Gastrocnemius medialis (tissue), 4 donors: Measurements from ENCODE around the gene CLDN6. TPM values are rescaled to one million over a fixed set of nuclear protein-coding genes. Genes with fewer than 3 reads are reported as not detected.

Experiments used
- ATAC-seq, 2 donors: fragments of 150-250 bp; one replicate each; pipeline ENCODE4 v1.9.1; 2016
- DNase-seq, 2 donors: peaks; one replicate each; pipeline ENCODE4 v3.0.0-alpha.2; 2019
- H3K27ac ChIP-seq, 4 donors: fragments of 200-600 bp; sonication (generic); 1 replicate in 1 of 4; 2 replicates in 3 of 4; pipeline ENCODE4 v1.5.1; 2016 to 2018; ENCODE audit warnings: mild to moderate bottlenecking in 2 of 4, moderate library complexity in 1 of 4
- H3K27me3 ChIP-seq, 3 donors: fragments of 200-600 bp; sonication (generic) in 2 of 3; 1 replicate in 1 of 3; 2 replicates in 2 of 3; pipeline versions ENCODE4 v1.5.1 to v1.6.0; 2016 to 2019; ENCODE audit warnings: mild to moderate bottlenecking in 1 of 3, moderate library complexity in 1 of 3
- H3K36me3 ChIP-seq, 2 donors: fragments of 200-600 bp; sonication (generic) in 1 of 2; one replicate each; pipeline ENCODE4 v1.5.1; 2017 to 2018
- H3K4me1 ChIP-seq, 2 donors: fragments of 200-600 bp; sonication (generic) in 1 of 2; one replicate each; pipeline ENCODE4 v1.5.1; 2016 to 2017; ENCODE audit warnings: mild to moderate bottlenecking in 2 of 2
- H3K4me3 ChIP-seq, 4 donors: fragments of 200-600 bp; sonication (generic) in 3 of 4; 1 replicate in 1 of 4; 2 replicates in 3 of 4; pipeline ENCODE4 v1.5.1; 2016 to 2019; ENCODE audit warnings: mild to moderate bottlenecking in 2 of 4
- H3K9me3 ChIP-seq, 3 donors: fragments of 200-600 bp; sonication (generic) in 2 of 3; 1 replicate in 1 of 3; 2 replicates in 2 of 3; pipeline ENCODE4 v1.5.1; 2016 to 2019
- POLR2A ChIP-seq, 2 donors: fragments of 450-650 bp; IDR thresholded peaks; one replicate each; pipeline ENCODE4 v1.6.1; 2017; ENCODE audit warnings: antibody characterized with exemption in 2 of 2, mild to moderate bottlenecking in 2 of 2, moderate library complexity in 2 of 2
- in situ Hi-C, 4 donors: fragments of 200-750 bp; cut with MboI; loops; one replicate each; pipeline versions ENCODE4 v1.15.0 to v1.8.0; 2017; ENCODE audit warnings: low sequenced_read_pairs in 4 of 4
- intact Hi-C: fragments of 100-400 bp; cut with DNase I; formaldehyde crosslinking; loops from one replicate; pipeline ENCODE4 v1.15.1; 2023; ENCODE audit warnings: low total_unique reads
- total RNA-seq, 4 donors: library from RNA; depleted of rRNA; stranded (reverse); fragments of >200 nt; gene quantifications; one replicate each; pipeline versions ENCODE4 v1.1.0 to v1.2.3, GENCODE V29; 2016
- TF ChIP-seq, protein P1 (sequence below), 5 experiments: fragments of 450-650 bp in 3 of 5; fragments of 200-600 bp in 2 of 5; sonication (generic) in 2 of 5; IDR thresholded peaks in 4 of 5; conservative IDR thresholded peaks in 1 of 5; 1 replicate in 4 of 5; 2 replicates in 1 of 5; pipeline ENCODE4 v1.5.1; 2016 to 2019; ENCODE audit warnings: antibody characterized with exemption in 5 of 5, mild to moderate bottlenecking in 3 of 5, moderate library complexity in 3 of 5

Gene CLDN6
- total RNA-seq, 4 donors from 2014 or later, result 0.55 TPM; not detected in 3

DNA sequence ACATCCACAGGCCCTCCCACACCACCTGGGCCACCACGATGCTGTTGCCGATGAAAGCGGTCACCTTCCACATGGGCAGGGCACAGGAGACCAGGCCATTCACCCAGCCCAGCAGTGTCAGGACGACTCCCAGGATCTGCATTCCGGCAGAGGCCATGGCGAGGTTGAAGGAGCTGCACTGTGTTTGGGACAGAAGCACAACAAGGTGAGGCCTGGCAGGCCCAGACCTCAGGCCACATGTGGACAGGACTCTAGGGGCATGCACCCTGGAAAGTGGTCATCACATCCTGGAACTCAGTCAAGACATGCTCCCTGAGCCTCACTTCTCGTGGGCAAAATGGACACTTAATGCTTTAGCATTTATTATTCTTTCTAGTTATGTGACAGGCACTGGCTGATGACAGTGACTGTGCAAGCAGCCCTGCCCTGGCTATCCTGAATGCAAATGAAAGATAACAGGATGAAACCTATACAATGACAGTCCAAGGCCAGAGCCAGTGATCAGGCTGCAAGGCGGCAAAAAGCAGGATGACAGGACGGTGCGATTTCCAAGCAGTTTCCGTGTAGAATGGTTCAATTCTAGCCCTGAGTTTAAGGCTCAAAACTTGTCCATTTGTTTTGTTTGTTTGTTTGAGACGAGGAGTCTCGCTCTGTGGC is 2.0 kb downstream of the CLDN6 start:
- H3K36me3 ChIP-seq, result no peaks in the 10 kb centered on the region
- H3K4me3 ChIP-seq, result no peak overlapping the region
- H3K4me1 ChIP-seq, result peaks cover 0 to 13% of the 10 kb centered on the region in 2 donors
- H3K27ac ChIP-seq, result no peak overlapping the region
- intact Hi-C loops, result no loop called here
- DNase-seq, result no peak
- peaks cover 38 to 54% (median 45%) of the 10 kb centered on the region in 3 donors for H3K27me3 ChIP-seq
- ATAC-seq, result no peak
- TF ChIP-seq POLR2A (IDR thresholded peaks at IDR 0.05), result no peak
- TF ChIP-seq, protein P1, sequence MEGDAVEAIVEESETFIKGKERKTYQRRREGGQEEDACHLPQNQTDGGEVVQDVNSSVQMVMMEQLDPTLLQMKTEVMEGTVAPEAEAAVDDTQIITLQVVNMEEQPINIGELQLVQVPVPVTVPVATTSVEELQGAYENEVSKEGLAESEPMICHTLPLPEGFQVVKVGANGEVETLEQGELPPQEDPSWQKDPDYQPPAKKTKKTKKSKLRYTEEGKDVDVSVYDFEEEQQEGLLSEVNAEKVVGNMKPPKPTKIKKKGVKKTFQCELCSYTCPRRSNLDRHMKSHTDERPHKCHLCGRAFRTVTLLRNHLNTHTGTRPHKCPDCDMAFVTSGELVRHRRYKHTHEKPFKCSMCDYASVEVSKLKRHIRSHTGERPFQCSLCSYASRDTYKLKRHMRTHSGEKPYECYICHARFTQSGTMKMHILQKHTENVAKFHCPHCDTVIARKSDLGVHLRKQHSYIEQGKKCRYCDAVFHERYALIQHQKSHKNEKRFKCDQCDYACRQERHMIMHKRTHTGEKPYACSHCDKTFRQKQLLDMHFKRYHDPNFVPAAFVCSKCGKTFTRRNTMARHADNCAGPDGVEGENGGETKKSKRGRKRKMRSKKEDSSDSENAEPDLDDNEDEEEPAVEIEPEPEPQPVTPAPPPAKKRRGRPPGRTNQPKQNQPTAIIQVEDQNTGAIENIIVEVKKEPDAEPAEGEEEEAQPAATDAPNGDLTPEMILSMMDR (IDR thresholded peaks at IDR 0.05 in 4 of 5, conservative IDR thresholded peaks at IDR 0.05 in 1 of 5), result no peak
- no peaks in the 10 kb centered on the region for H3K9me3 ChIP-seq
- in situ Hi-C loops, result no loop called here

DNA sequence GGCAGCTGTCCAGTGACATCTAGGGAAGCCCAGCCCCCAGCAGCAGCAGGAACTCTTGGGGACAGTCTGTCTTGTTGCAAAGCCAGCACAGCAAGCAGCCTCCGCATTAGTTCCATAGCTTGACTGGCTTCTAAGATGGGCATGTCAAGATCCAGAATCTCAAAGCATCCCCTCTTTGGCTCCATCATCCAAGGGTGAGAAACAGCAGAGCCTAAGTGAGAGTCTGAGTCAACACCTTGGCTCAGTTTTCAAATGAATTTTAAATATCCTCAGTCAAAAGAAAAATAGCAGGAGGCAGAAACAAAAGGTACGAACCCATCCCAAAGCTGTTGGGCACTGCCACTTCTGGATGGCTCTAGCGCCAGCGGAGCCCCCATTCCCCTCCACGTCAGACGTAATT is 3.0 kb downstream of the CLDN6 start:
- peaks cover 40 to 54% (median 45%) of the 10 kb centered on the region in 3 donors for H3K27me3 ChIP-seq
- no peak for ATAC-seq
- TF ChIP-seq, protein P1 (IDR thresholded peaks at IDR 0.05 in 4 of 5, conservative IDR thresholded peaks at IDR 0.05 in 1 of 5), result no peak
- no peak for TF ChIP-seq POLR2A (IDR thresholded peaks at IDR 0.05)
- DNase-seq, result no peak
- H3K27ac ChIP-seq, result no peak overlapping the region
- no peaks in the 10 kb centered on the region for H3K36me3 ChIP-seq
- no peak overlapping the region for H3K4me3 ChIP-seq
- peaks cover 0 to 5% of the 10 kb centered on the region in 2 donors for H3K4me1 ChIP-seq
- H3K9me3 ChIP-seq, result no peaks in the 10 kb centered on the region
- intact Hi-C loops (no loop called here), in situ Hi-C loops (no loop called here)

DNA sequence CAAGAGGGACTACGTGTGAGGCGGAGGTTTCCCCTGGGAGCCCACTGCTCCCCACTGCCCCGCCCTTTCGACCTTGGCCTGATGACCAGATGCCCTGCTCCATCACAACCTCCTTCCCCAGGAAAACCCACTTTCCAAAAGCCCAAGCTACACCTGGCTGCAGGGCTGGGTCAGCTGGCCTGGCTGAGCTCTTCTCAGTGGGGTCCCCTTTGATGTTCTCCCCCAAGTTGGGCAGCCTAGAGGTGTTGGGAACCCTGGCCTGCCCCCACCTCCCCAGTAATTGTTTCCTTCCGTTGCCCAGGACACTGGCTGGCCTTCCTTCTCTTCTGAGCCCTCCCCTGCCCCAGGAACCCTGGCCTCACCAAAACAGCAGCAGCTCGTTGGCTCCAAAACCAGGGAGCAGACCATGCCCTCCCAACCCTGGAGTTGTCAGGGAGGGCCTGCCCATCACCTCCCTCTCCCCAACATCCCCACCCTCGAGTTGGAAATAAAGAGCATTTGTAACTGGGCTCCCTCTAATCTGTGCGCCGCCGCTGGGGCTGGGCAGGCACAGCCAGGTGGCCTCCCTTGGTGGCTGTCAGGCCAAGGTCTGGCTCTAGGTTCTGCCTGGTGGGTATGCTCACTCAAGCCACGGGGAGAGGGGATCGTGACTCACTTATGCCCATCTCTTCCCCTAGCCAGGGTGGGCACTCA is 3.8 kb downstream of the CLDN6 start:
- H3K4me3 ChIP-seq, result no peak overlapping the region
- no peaks in the 10 kb centered on the region for H3K9me3 ChIP-seq
- no peak for DNase-seq
- no peaks in the 10 kb centered on the region for H3K4me1 ChIP-seq
- ATAC-seq, result no peak
- peaks cover 40 to 54% (median 45%) of the 10 kb centered on the region in 3 donors for H3K27me3 ChIP-seq
- intact Hi-C loops (no loop called here), in situ Hi-C loops (no loop called here)
- no peak for TF ChIP-seq POLR2A (IDR thresholded peaks at IDR 0.05)
- TF ChIP-seq, protein P1 (IDR thresholded peaks at IDR 0.05 in 4 of 5, conservative IDR thresholded peaks at IDR 0.05 in 1 of 5), result no peak
- H3K27ac ChIP-seq, result no peak overlapping the region
- no peaks in the 10 kb centered on the region for H3K36me3 ChIP-seq

DNA sequence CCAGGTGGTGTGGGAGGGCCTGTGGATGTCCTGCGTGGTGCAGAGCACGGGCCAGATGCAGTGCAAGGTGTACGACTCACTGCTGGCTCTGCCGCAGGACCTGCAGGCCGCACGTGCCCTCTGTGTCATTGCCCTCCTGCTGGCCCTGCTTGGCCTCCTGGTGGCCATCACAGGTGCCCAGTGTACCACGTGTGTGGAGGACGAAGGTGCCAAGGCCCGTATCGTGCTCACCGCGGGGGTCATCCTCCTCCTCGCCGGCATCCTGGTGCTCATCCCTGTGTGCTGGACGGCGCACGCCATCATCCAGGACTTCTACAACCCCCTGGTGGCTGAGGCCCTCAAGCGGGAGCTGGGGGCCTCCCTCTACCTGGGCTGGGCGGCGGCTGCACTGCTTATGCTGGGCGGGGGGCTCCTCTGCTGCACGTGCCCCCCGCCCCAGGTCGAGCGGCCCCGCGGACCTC is 4.5 kb downstream of the CLDN6 start:
- intact Hi-C loops, result no loop called here
- TF ChIP-seq, protein P1 (IDR thresholded peaks at IDR 0.05 in 4 of 5, conservative IDR thresholded peaks at IDR 0.05 in 1 of 5), result no peak
- no peak for TF ChIP-seq POLR2A (IDR thresholded peaks at IDR 0.05)
- no peak overlapping the region for H3K27ac ChIP-seq

More for the DNA sequence above, 4.5 kb downstream of the CLDN6 start:
- Histone ChIP-seq H3K27me3 (peaks cover 38 to 48% (median 42%) of the 10 kb centered on the region in 3 donors), H3K4me3 (no peak overlapping the region), H3K4me1 (no peaks in the 10 kb centered on the region), H3K36me3 (no peaks in the 10 kb centered on the region), H3K9me3 (no peaks in the 10 kb centered on the region)
- ATAC-seq (no peak), DNase-seq (no peak)
- in situ Hi-C loops, result no loop called here
